ENCODE data around the gene PPP1R1C.
A peak's percentile ranks its signal among the peaks of the same experiment; 100 is the strongest.
"Not testable (repeated sequence)": the region's sequence is repeated elsewhere in the genome, so short reads cannot be mapped to it uniquely, and the experiment has no call there.

The PPP1R1C gene

GRCh38 chr2:181985632-181986205, at the start of gene PPP1R1C:
PPP1R1C (plus strand) TSS chr2:181985853; CDS start chr2:181986111, 258 bp downstream.
- no peak for DNase-seq

- no peak for DNase-seq
Measured at GRCh38 chr2:181937473-181937872, 48.2 kb upstream of the PPP1R1C start.

GRCh38 chr2:181943411-181944124, 42.1 kb upstream of the PPP1R1C start:
- DNase-seq: no peak

- DNase-seq: no peak
Measured at GRCh38 chr2:181944164-181944913, 41.3 kb upstream of the PPP1R1C start.

GRCh38 chr2:181944914-181945291, 40.8 kb upstream of the PPP1R1C start:
- no peak for DNase-seq

GRCh38 chr2:181946444-181947127, 39.1 kb upstream of the PPP1R1C start:
- no peak for DNase-seq

GRCh38 chr2:181947273-181947672, 38.4 kb upstream of the PPP1R1C start:
- DNase-seq: no peak

GRCh38 chr2:181948227-181948626, 37.4 kb upstream of the PPP1R1C start:
- no peak for DNase-seq

GRCh38 chr2:181949047-181949446, 36.6 kb upstream of the PPP1R1C start:
- DNase-seq: no peak

- DNase-seq: no peak
Measured at GRCh38 chr2:181952404-181953226, 33.0 kb upstream of the PPP1R1C start.

GRCh38 chr2:181953881-181954537, 31.6 kb upstream of the PPP1R1C start:
- DNase-seq: peak; percentile 0

GRCh38 chr2:181954538-181954883, 31.1 kb upstream of the PPP1R1C start:
- DNase-seq: no peak

GRCh38 chr2:181955010-181955409, 30.6 kb upstream of the PPP1R1C start:
- no peak for DNase-seq

GRCh38 chr2:181955866-181956265, 29.8 kb upstream of the PPP1R1C start:
- not testable (repeated sequence) for DNase-seq

GRCh38 chr2:181957668-181958067, 28.0 kb upstream of the PPP1R1C start:
- DNase-seq: no peak

GRCh38 chr2:181958726-181959125, 26.9 kb upstream of the PPP1R1C start:
- DNase-seq: no peak

- no peak for DNase-seq
Measured at GRCh38 chr2:181959508-181959907, 26.1 kb upstream of the PPP1R1C start.

- DNase-seq: not testable (repeated sequence)
Measured at GRCh38 chr2:181961167-181961566, 24.5 kb upstream of the PPP1R1C start.

- DNase-seq: no peak
Measured at GRCh38 chr2:181962142-181962541, 23.5 kb upstream of the PPP1R1C start.

- no peak for DNase-seq
Measured at GRCh38 chr2:181970160-181970794, 15.4 kb upstream of the PPP1R1C start.

- DNase-seq: no peak
Measured at GRCh38 chr2:181971032-181971431, 14.6 kb upstream of the PPP1R1C start.
